Measurements from ENCODE around the gene NCKIPSD.

The NCKIPSD gene

DNA sequence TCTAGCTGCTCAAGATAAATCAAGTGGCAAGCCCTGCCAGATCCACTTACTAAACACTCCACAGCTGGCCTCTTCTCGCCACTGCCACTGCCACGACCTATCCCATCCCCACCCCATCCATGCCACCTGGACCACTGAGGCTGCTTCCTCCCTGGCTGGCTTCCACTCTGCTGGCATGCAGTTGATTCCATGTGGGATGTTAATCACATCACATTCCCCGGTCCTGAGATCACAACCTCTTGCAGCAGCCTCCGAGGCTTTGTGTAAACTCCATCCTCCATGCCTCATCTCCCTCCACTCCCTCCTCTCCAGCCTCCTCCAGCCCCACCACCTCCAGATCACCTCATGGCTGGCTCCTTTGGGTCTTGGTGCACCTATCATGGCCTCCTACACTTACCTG lies 7.7 kb downstream of the NCKIPSD start:
- DNase-seq, result no peak

GRCh38 chr3:48674505-48674904 lies 11.2 kb downstream of the NCKIPSD start:
- no peak for DNase-seq

- DNase-seq, result no peak
Measured at GRCh38 chr3:48672522-48672921, 13.2 kb downstream of the NCKIPSD start.

DNA sequence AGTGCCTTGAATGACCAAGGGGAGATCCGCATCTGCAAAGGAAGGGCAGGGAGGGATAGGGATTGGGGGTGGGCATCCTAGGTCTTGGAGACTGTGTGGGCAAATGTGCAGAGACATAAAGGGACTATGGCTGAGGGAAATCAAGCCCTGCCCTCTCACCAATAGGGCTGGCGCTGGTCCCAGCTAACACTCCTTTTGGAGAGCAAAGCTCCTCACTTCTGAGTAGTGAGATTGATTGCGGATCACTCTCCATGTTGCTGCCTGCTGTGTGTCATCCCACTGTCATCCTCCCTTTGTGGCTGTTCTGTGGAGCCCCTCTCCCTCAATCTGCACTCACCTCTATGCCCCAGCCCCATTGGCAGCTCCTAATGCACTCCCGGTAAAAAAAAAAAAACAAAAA lies 20.8 kb downstream of the NCKIPSD start:
- DNase-seq, result no peak

GRCh38 chr3:48664313-48664644 lies 21.4 kb downstream of the NCKIPSD start:
- no peak for DNase-seq

DNA sequence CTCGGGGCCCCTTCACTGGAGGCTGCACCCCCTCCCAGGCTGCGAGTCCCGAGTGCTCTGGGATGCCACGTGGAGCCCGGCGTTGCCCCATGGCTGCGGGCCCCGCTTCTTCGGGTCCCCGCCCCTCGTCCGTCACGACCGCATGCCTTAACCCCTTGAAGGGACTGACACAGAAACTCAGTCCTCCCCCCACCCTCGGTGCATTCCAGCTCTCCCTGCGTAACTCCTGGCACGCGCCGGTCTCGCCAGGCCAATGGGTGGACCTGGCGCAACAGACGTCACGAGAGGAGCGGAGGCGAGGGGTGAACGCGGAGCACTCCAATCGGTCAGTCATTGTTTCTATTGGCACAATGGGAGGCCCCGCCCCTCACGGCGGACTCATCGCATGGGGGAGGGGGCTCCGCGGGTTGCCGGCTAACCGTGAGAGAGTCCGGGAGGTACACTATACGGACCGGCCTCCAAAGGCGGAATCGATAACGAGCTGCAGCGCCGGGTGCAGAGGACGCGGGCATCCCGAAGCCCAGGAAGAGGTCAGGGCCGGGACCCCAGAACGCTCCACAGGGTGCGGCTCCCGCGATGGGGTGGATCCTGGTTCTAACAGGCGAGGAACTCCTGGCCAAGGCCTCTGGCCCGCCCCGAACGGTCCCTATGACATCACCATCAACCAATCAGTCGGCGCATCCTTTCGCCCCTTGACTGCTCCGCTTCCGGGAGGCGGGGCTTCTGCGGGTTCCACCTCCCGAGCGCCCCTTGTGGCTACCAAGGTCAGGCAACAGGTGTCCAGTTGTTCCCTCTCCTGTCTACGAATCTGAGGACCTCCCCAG lies 22.0 kb downstream of the NCKIPSD start:
- peak; percentile 73 for DNase-seq

DNA sequence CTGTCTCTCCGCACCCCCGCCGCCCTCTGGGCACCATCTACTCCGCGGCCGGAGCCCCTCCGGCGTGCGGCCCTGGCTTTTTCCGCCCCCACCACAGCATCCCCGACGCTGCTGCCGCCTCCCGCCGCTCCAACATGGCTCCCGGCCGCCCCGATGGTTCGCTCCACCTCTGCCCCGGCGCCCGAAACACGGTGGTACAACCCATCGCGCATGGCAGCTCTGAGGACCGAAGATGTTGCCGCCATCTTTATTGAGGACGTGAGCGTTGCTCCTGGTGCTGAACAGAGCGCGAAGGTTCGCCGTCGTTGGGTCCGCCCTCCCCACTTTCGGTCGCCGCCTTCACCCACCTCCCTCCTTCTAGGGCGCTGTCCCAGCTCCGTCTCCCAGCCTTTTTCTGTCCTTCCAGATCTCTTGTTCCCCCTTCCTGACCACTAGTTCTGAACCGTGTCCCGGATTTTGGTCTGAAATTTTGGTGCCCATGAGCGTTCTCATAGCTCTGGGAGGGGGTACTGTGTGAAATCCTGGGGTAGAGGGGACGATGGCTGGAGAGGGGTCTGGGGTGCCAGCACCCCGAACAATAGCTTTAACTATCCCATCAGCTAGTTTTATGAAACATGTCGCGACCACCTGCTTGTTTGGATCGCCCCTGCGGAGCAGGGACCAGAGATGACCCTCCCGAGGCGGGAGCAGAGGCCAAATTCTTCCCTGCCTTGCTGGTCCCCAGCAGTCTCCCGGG lies 22.8 kb downstream of the NCKIPSD start, which contains the start of gene CELSR3:
CELSR3 (minus strand) TSS at position 134 of the 736 bp plus-strand sequence. CDS start 252 bp downstream, outside the sequence.
- peak; percentile 19 for DNase-seq

DNA sequence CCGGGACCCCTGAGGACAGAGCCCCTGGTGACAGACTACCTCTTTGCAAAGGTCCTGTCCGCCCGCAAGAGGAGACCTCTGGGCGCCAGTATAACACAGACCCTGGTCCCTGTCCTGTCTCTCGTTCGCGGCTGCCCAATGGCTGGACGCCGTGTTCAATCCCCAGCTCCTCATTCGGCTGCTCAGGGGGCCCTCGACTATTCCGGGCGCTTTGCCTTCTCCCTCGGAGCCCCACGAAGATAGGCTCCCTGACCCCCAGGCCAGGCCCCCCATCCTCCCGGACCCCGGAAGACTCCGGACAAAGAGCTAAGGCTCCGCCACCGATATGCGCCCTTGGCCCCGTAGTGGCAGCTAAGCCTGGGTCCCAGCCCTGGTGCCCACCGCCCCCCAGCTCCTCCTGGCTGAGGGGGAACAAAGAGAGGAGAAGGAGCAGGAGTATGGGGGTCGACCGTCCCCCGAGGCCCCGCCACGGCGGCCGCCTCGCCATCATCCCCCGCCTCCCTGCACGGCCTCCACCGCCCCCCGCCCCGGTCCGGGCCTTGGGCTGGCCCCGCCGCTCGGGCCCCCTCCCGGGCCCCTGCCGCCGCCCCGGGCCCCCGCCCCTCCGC lies 23.5 kb downstream of the NCKIPSD start:
- no peak for DNase-seq

DNA sequence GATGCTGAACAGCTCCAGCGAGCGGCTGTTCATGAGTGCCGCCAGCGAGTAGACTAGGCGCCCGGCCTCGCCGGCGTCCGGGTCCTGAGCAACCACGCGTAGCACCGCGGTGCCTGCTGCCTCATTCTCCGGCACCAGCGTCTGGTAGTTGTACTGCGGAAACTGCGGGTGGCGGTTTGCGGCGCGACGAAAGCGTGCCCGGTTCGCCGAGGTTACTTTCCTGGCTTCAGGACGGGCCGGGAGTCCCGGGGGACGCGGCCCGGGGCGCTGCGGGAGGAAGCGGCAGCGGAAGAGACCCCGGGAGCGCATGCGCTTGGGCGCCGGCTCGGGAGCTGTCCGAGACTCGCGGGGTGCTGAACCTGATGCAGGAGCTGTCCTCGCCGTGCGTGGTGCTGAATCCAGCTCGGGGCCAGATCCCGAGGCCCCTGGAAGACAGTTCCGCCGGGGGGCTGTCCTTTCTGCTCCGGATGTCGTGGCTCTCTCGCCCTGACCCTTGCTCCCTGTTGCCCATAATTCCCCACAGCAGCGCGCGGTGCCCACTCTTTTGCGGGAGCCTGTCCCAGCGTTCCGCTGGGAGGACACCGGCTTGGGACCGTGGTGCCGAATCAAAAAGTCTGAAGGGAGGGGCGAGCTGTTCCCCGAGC lies 24.1 kb downstream of the NCKIPSD start:
- DNase-seq, result no peak

GRCh38 chr3:48660800-48661400 lies 24.8 kb downstream of the NCKIPSD start:
- no peak for DNase-seq

DNA sequence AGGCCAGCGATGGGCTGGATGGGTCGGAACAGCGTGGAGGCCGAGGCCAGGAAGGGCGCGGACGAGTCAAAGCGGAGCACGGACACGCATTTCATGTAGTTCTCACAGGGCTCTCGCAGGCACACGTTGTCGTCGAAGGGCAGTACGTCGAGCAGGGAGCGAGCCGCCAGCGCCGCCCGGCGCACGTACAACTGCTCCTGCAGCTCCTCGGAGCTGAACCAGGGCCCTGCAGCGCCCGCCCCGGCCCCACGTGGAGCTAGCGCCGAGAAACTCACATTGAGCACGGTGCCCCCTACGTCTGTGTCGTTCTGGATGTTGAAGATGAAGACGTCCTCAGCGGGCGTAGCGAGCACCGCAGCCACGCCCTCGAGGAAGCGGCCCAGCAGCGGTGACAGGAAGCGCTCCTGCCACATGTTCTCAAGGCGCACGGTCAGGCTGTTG lies 28.9 kb downstream of the NCKIPSD start:
- DNase-seq, result no peak

- DNase-seq, result no peak
Measured at GRCh38 chr3:48656061-48656840, 29.5 kb downstream of the NCKIPSD start.

- no peak for DNase-seq
Measured at GRCh38 chr3:48655606-48656005, 30.1 kb downstream of the NCKIPSD start.

DNA sequence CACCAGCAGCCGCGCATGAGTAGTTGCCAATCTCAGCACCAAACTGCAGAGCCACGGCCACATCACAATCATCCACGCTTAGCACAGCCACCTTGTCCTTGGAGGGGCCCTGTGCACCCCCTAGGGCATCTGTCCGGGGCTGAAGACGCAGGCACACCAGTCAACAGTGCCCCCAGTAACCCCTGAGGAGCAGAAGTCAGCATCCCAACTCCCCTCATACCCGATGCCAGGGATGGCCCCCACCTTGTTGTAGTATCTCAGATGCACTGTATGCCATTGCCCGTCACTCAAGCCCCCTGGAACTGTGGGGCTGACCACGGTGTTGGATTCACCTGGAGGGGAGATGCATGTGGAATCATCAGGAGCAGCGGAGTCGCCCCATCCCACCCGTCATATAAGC lies 30.7 kb downstream of the NCKIPSD start:
- DNase-seq, result no peak

DNA sequence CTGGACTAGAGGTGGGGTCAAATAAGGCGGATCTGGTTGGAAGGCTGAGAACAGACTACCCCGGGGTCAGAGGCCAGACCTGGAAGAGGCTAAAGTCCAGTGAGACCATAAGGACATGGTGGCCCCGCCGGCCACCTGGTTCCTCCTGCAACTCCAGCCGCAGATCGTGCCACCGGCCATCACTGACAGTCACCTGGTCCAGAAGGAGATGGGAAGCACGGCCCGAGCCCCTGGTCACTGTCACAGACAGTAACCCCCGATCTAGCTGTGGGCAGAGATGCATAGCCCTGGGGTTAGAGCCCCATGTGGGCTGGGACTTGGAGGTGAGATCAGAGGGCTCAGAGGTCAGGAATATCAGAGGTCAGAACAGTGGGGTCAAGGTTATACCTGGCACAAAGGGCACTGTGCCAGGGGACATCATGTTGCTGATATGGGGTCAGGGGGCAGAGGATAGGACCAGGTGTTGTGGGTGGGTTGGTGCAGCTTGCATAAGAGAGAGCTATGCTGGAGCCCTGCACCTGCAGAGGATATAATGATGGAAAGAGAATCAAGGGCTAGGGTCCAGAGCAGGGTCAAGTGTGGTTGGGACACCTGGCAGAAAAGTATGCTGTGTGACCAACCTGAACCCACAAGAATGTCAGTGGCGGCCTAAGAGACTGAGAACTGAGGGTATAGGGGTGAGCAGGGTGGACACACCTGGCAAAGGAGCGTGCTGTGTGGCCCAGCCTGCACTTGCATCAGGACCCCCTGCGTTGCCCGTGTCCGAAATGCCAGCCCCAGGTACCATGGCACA lies 32.6 kb downstream of the NCKIPSD start:
- no peak for DNase-seq

DNA sequence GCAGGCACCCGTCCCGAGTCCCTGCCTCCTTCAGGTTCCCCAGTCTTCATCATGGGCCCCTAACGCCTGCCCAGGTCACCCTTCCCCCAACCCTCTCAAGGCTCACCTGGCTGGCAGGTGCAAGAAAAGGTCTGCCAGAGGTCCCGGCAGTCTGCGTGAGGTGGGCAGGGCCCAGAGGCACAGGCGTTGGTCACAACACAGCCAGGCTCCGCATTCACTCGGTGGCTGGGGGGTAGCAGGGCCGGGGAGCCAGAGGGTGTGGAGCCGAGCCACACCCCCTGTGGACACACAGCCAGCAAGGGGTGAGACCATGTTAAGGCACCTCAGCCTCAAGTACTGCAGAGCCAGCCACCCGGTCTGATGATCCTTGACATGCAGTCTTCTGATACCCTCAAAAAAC lies 33.9 kb downstream of the NCKIPSD start:
- DNase-seq, result no peak

DNA sequence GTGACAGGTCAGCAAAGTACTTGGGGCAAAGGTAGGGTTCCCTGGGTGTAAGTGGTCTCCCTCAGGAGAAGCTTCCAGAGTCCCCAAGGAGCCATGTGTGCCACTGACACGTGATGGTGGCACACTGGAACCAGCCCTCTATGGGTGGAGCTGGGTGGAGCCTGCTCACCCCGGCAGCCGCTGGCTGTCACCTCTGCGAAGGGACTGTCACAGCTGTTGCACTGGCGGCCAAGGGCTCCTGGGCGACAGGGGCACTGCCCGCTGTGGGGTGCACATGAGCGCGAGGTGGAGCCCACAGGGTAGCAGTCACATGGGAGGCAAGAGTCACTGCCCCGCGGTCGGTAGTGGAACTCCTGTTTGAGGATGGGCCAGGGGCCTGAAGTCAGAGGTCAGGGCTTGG lies 35.0 kb downstream of the NCKIPSD start:
- no peak for DNase-seq

DNA sequence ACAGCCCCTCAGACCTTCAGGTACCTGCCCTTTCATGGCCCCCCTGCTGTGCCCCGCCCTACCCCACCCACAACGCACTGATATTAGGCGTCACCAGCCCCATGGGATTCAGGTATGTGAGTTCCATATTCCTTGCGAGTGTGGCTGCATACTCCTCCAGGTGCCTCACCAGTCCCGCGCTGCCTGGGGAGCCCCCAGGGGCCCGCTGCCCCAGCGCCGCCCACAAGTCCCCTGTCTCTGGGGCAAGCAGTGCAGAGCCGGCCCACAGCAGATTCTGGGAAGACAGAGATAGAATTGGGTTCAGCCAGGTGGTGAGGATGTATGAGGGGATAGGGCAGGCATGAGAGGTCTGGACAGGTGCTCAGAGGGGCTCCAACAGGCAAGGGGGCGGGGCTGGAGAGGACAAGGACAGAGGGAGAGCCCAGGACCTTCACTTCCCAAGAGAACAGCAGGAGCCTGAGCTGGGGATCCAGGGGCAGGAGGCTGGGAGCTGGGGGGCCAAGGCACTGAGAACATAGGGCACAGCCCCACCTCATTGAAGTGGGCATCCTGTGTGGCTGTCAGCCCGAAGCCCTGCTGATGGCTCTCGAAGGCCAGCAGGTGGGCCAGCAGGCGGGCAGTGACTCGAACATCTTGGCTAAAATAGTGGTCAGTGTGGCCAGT lies 37.4 kb downstream of the NCKIPSD start:
- no peak for DNase-seq

- DNase-seq, result no peak
Measured at GRCh38 chr3:48647714-48648113, 38.0 kb downstream of the NCKIPSD start.

- DNase-seq, result no peak
Measured at GRCh38 chr3:48644898-48645760, 40.6 kb downstream of the NCKIPSD start.
